Activated T-cell treated with anti-CD3 and anti-CD28 coated beads, Interleukin-2, amount 50 U/mL, for 4 hours (primary cell): ENCODE results near the gene RBM27. TPM values are rescaled to one million over a fixed set of nuclear protein-coding genes. Genes with fewer than 3 reads are reported as not detected.

Experiments used
- total RNA-seq, 3 donors: library from RNA; stranded (reverse); gene quantifications; one replicate each; pipeline ENCODE4 v1.2.1, GENCODE V29; 2021

RBM27 gene
- total RNA-seq, 3 donors from 2014 or later = 26.3 to 29.1 (median 28.8) TPM

Other genes with a start within 250 kb of the RBM27 start
- under 1 TPM in 2 of 3 donors, not detected in 1; 0.35 to 0.55 TPM for gene PLAC8L1, start 98.0 kb upstream of the RBM27 start, total RNA-seq
- 100 to 1,000 TPM; 163 to 178 (median 170) TPM for gene LARS1, start 21.0 kb upstream of the RBM27 start, total RNA-seq
- under 1 TPM in 1 of 3 donors, not detected in 2; 0.13 TPM for gene POU4F3, start 135.2 kb downstream of the RBM27 start, total RNA-seq
- 100 to 1,000 TPM; 128 to 147 (median 132) TPM for gene TCERG1, start 243.7 kb downstream of the RBM27 start, total RNA-seq